Kidney (tissue), 14 donors: ENCODE measurements around the gene MCOLN2. TPM values are rescaled to one million over a fixed set of nuclear protein-coding genes. Genes with fewer than 3 reads are reported as not detected.
"Not testable (repeated sequence)": the region's sequence is repeated elsewhere in the genome, so short reads cannot be mapped to it uniquely, and the experiment has no call there.

Source experiments
- DNase-seq, 5 donors: peaks; one replicate each; pipeline ENCODE4 v3.0.0-alpha.2; 2013 to 2020
- FAIRE-seq: peaks from 2 replicates; lab custom pipeline; 2012; peaks lifted over from hg19 to GRCh38; lab: Jason Lieb, UNC
- H3K27ac ChIP-seq, 2 donors: one replicate each; pipeline ENCODE4 v1.7.0; 2013; ENCODE audit warnings: low read depth in 2 of 2, low read length in 2 of 2, inconsistent platforms in 1 of 2
- H3K27me3 ChIP-seq: one replicate; pipeline ENCODE4 v1.7.1; 2013; ENCODE audit warnings: low read length, inconsistent platforms; ENCODE audit not compliant: control insufficient read depth, insufficient read depth
- H3K36me3 ChIP-seq, 3 donors: one replicate each; pipeline versions ENCODE4 v1.7.0 to v1.7.1; 2013; ENCODE audit warnings: low read length in 3 of 3, control low read depth in 1 of 3, inconsistent platforms in 1 of 3; ENCODE audit not compliant: insufficient read depth in 3 of 3, control insufficient read depth in 2 of 3
- H3K4me1 ChIP-seq, 3 donors: one replicate each; pipeline versions ENCODE4 v1.7.0 to v1.7.1; 2013; ENCODE audit warnings: low read length in 3 of 3, inconsistent platforms in 1 of 3, low read depth in 1 of 3; ENCODE audit not compliant: control insufficient read depth in 2 of 3, insufficient read depth in 2 of 3
- H3K4me3 ChIP-seq, 3 donors: one replicate each; pipeline versions ENCODE4 v1.7.0 to v1.8.1; 2013; ENCODE audit warnings: low read length in 3 of 3, control low read depth in 1 of 3, inconsistent platforms in 1 of 3
- H3K9ac ChIP-seq, 3 donors: one replicate each; pipeline versions ENCODE4 v1.7.0 to v1.7.1; 2013; ENCODE audit warnings: low read length in 3 of 3, control low read depth in 1 of 3, inconsistent platforms in 1 of 3
- H3K9me3 ChIP-seq, 3 donors: one replicate each; pipeline versions ENCODE4 v1.7.0 to v1.7.1; 2013; ENCODE audit warnings: low read length in 3 of 3, control low read depth in 1 of 3, inconsistent platforms in 1 of 3; ENCODE audit not compliant: control insufficient read depth in 2 of 3, insufficient read depth in 1 of 3
- intact Hi-C: fragments of 100-400 bp; cut with DNase I; formaldehyde crosslinking; loops from one replicate; pipeline ENCODE4 v1.11.1; 2022
- polyA plus RNA-seq: library from polyadenylated mRNA; stranded (reverse); fragments of 350-450 nt; fragmentation: Illumina TruSeq; extraction: RNeasy Lipid Tissue Mini Kit (QIAGEN cat#74804); gene quantifications from one replicate; pipeline ENCODE4 v1.2.3, GENCODE V29; 2014; ENCODE audit warnings: low read depth, low replicate concordance; ENCODE audit not compliant: insufficient read depth
- total RNA-seq: library from RNA; stranded (reverse); fragmentation: NEBNext Ultra II Directional; extraction: Animal tissue kit (Norgen Biotek cat#: 25700); gene quantifications from one replicate; pipeline ENCODE4 v1.2.1, GENCODE V29; 2021
- TF ChIP-seq, protein P1 (sequence below): IDR thresholded peaks from 3 replicates; pipeline ENCODE4 v1.5.1; 2012; ENCODE audit warnings: mild to moderate bottlenecking, moderate library complexity, borderline replicate concordance; ENCODE audit not compliant: insufficient read depth; ENCODE audit errors: extremely low read depth
- donor health status: control.
- donor health status: control.
- donor health status: control.
- donor health status: control.
- donor health status: control.
- donor health status: DM: yes; HTN: yes; CAD: no.
- donor health status: Normal renal cell carcinoma (clear cell type).

Gene MCOLN2
- total and polyA plus RNA-seq, 2 donors from 2014 or later, result 0.56 to 3.1 TPM

DNA sequence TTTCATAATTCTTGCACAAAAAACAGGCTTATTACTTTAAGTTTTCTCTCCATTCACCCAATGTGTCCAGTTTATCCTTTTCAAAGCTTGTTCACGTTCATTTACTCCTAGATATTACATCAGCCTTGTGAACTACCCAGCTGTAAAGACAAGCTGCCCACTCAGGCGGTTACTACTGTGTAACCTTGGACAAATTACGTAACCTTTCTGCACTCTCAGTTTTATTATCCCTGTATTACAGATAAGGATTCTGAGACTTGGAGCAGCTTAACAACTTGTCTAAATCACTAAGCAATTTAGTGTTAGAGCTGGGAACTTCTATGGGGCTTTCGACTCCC lies 83.4 kb downstream of the MCOLN2 start:
- Histone ChIP-seq H3K36me3 (no peaks in the 10 kb centered on the region), H3K27ac (no peak overlapping the region), H3K27me3 (no peaks in the 10 kb centered on the region), H3K9ac (no peak overlapping the region), H3K4me1 (no peaks in the 10 kb centered on the region), H3K4me3 (no peak overlapping the region), H3K9me3 (no peaks in the 10 kb centered on the region)
- TF ChIP-seq, protein P1, sequence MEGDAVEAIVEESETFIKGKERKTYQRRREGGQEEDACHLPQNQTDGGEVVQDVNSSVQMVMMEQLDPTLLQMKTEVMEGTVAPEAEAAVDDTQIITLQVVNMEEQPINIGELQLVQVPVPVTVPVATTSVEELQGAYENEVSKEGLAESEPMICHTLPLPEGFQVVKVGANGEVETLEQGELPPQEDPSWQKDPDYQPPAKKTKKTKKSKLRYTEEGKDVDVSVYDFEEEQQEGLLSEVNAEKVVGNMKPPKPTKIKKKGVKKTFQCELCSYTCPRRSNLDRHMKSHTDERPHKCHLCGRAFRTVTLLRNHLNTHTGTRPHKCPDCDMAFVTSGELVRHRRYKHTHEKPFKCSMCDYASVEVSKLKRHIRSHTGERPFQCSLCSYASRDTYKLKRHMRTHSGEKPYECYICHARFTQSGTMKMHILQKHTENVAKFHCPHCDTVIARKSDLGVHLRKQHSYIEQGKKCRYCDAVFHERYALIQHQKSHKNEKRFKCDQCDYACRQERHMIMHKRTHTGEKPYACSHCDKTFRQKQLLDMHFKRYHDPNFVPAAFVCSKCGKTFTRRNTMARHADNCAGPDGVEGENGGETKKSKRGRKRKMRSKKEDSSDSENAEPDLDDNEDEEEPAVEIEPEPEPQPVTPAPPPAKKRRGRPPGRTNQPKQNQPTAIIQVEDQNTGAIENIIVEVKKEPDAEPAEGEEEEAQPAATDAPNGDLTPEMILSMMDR, result no peak
- no peak for FAIRE-seq
- intact Hi-C loops, result no loop called here
- DNase-seq, result peak in 3 of 5 donors; percentile 25 to 76 (median 73)

DNA sequence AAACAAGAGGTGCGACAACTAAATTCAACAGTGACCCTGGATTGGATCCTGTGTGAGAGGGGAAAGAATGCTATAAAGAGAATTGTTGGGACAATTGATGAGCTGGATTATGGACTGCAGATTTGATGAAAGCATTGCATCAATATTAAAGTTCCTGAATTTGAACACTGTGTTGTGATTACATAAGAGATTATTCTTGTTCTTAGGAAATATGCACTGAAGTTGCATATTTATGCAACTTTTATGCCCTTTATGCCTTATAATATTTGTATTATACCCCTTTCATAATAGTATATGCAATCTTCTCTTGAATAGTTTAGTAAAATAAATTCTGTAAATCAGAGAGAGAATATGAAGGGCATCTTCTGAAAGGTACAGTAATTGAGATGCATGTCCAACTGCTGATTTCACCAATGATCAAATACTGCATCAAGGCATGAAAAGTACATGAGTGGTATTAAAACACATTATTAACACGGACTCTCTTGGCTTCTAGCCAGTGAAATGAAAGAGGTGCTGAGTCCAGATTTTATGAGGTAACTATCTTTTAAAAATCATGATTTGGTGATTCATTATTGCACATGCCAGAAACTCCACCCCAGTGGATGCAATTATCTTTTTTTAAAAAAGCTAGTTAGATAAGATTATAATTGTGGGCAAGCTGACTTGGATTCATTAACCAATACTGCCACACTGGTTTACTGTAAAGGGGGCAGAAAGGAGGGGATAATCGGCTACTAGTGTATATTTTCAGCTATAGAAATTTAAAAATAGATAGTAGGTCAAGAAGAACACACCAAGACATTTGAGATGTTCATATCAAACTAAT lies 84.0 kb downstream of the MCOLN2 start:
- H3K27me3 ChIP-seq, result no peaks in the 10 kb centered on the region
- intact Hi-C loops, result no loop called here
- H3K4me3 ChIP-seq, result no peak overlapping the region
- no peak overlapping the region for H3K27ac ChIP-seq
- H3K4me1 ChIP-seq, result no peaks in the 10 kb centered on the region
- no peak overlapping the region for H3K9ac ChIP-seq
- TF ChIP-seq, protein P1, result no peak
- no peaks in the 10 kb centered on the region for H3K9me3 ChIP-seq
- FAIRE-seq (no peak), DNase-seq (no peak)
- H3K36me3 ChIP-seq, result no peaks in the 10 kb centered on the region

DNA sequence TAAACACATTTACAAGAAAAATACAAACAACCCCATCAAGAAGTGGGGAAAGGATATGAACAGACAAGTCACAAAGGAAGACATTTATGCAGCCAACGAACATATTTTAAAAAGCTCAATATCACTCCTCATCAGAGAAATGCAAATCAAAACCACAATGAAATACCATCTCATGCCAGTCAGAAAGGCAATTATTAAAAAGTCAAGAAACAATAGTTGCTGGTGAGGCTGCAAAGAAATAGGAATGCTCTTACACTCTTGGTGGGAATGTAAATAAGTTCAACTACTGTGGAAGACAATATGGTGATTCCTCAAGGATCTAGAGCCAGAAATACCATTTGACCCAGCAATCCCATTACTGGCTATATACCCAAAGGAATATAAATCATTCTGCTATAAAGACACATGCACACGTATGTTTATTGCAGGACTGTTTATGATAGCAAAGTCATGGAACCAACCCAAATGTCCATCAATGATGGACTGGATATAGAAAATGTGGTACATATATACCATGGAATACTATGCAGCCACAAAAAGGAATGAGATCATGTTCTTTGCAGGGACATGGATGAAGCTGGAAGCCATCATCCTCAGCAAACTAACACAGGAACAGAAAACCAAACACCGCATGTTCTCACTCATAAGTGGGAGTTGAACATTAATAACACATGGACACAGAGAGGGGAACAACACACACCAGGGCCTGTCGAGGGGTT lies 88.0 kb downstream of the MCOLN2 start:
- H3K9me3 ChIP-seq, H3K36me3 ChIP-seq, H3K4me1 ChIP-seq, H3K27me3 ChIP-seq, intact Hi-C loops, H3K27ac ChIP-seq, H3K4me3 ChIP-seq, FAIRE-seq, DNase-seq, H3K9ac ChIP-seq: not testable (repeated sequence)

DNA sequence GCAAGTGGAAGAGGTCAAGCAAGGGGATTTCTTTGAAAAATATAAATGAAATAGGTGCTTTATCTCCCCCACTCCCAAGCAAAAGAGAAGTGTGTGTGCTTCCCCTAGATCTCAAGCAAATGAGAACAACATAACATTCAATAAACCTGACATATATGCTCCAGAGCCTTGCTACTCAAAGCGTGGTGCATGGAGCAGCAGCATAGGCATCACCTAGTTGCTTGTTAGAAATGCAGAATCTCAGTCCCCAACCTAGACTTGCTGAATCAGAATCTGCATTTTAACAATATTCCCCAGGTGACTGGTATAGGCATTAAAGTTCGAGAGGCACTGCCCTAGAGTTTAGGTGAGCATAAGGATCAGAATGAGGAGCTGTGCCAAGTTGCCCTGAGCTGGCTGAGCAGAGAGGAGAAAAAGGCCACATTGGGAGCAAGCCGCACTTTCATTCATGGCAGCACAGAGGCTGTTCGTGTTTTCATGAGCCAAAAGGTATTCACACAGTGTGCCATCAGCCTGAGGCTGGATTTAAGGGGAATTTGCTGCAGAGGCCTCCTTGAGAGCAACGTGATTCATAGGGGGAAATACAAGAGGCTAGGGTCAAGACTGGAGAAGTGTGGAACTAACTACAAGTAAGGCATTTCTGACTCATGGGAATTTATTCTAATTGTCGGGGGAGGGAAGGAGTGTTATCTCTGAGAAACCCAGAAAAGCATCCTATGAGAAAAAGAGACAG lies 89.7 kb downstream of the MCOLN2 start:
- Histone ChIP-seq H3K27me3 (no peaks in the 10 kb centered on the region), H3K9me3 (no peaks in the 10 kb centered on the region), H3K4me3 (no peak overlapping the region), H3K4me1 (no peaks in the 10 kb centered on the region), H3K36me3 (no peaks in the 10 kb centered on the region), H3K9ac (no peak overlapping the region), H3K27ac (no peak overlapping the region)
- TF ChIP-seq, protein P1, result no peak
- intact Hi-C loops, result no loop called here
- no peak for DNase-seq
- no peak for FAIRE-seq

DNA sequence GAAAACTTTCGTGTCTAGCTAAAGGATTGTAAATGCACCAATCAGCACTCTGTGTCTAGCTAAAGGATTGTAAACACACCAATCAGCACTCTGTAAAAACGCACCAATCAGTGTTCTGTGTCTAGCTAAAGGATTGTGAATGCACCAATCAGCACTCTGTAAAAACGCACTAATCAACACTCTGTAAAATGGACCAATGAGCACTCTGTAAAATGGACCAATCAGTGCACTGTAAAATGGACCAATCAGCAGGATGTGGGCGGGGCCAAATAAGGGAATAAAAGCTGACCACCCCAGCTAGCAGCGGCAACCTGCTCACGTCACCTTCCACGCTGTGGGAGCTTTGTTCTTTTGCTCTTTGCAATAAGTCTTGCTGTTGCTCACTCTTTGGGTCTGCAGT lies 94.2 kb downstream of the MCOLN2 start:
- FAIRE-seq, H3K27me3 ChIP-seq, intact Hi-C loops: not testable (repeated sequence)

More for the DNA sequence above, 94.2 kb downstream of the MCOLN2 start:
- not testable (repeated sequence) for DNase-seq, H3K4me1 ChIP-seq, H3K9ac ChIP-seq, H3K36me3 ChIP-seq, H3K27ac ChIP-seq, H3K9me3 ChIP-seq, H3K4me3 ChIP-seq
